ENCODE measurements around the gene ORAI1.
"Not testable (repeated sequence)": the region's sequence is repeated elsewhere in the genome, so short reads cannot be mapped to it uniquely, and the experiment has no call there.

ORAI1 gene

GRCh38 chr12:121648458-121649028 is 22.2 kb downstream of the ORAI1 start:
- DNase-seq (ENCODE audit: low read depth in 1 of 2, low spot score in 1 of 2) = no peak

GRCh38 chr12:121649322-121649721 is 23.0 kb downstream of the ORAI1 start:
- no peak for DNase-seq (ENCODE audit: low read depth in 1 of 2, low spot score in 1 of 2)

- no peak for DNase-seq (ENCODE audit: low read depth in 1 of 2, low spot score in 1 of 2)
Measured at GRCh38 chr12:121649819-121650353, 23.6 kb downstream of the ORAI1 start.

- DNase-seq (ENCODE audit: low read depth in 1 of 2, low spot score in 1 of 2) = no peak
Measured at GRCh38 chr12:121651320-121651719, 25.0 kb downstream of the ORAI1 start.

- no peak for DNase-seq (ENCODE audit: low read depth in 1 of 2, low spot score in 1 of 2)
Measured at GRCh38 chr12:121652767-121653497, 26.6 kb downstream of the ORAI1 start.

GRCh38 chr12:121653999-121654398 is 27.7 kb downstream of the ORAI1 start:
- DNase-seq (ENCODE audit: low read depth in 1 of 2, low spot score in 1 of 2) = no peak

GRCh38 chr12:121656122-121656521 is 29.8 kb downstream of the ORAI1 start:
- DNase-seq (ENCODE audit: low read depth in 1 of 2, low spot score in 1 of 2) = no peak

GRCh38 chr12:121657305-121658008 is 31.1 kb downstream of the ORAI1 start:
- no peak for DNase-seq (ENCODE audit: low read depth in 1 of 2, low spot score in 1 of 2)

- DNase-seq (ENCODE audit: low read depth in 1 of 2, low spot score in 1 of 2) = not testable (repeated sequence)
Measured at GRCh38 chr12:121661353-121662105, 35.2 kb downstream of the ORAI1 start.

GRCh38 chr12:121663610-121663929 is 37.2 kb downstream of the ORAI1 start:
- DNase-seq (ENCODE audit: low read depth in 1 of 2, low spot score in 1 of 2) = no peak

GRCh38 chr12:121666829-121667228 is 40.5 kb downstream of the ORAI1 start:
- not testable (repeated sequence) for DNase-seq (ENCODE audit: low read depth in 1 of 2, low spot score in 1 of 2)

GRCh38 chr12:121668750-121669520 is 42.6 kb downstream of the ORAI1 start:
- DNase-seq (ENCODE audit: low read depth in 1 of 2, low spot score in 1 of 2) = peak; percentile 24 to 37

GRCh38 chr12:121669521-121669900 is 43.2 kb downstream of the ORAI1 start, which contains the start of gene MORN3:
MORN3 (minus strand) TSS chr12:121669654; CDS start chr12:121669483, 171 bp downstream.
- DNase-seq (ENCODE audit: low read depth in 1 of 2, low spot score in 1 of 2) = no peak

GRCh38 chr12:121673013-121673511 is 46.7 kb downstream of the ORAI1 start:
- no peak for DNase-seq (ENCODE audit: low read depth in 1 of 2, low spot score in 1 of 2)

- DNase-seq (ENCODE audit: low read depth in 1 of 2, low spot score in 1 of 2) = no peak
Measured at GRCh38 chr12:121676190-121676589, 49.9 kb downstream of the ORAI1 start.

- DNase-seq (ENCODE audit: low read depth in 1 of 2, low spot score in 1 of 2) = no peak
Measured at GRCh38 chr12:121678305-121678704, 52.0 kb downstream of the ORAI1 start.

GRCh38 chr12:121678716-121679300 is 52.5 kb downstream of the ORAI1 start:
- DNase-seq (ENCODE audit: low read depth in 1 of 2, low spot score in 1 of 2) = no peak

GRCh38 chr12:121679661-121680197 is 53.4 kb downstream of the ORAI1 start:
- not testable (repeated sequence) for DNase-seq (ENCODE audit: low read depth in 1 of 2, low spot score in 1 of 2)

- DNase-seq (ENCODE audit: low read depth in 1 of 2, low spot score in 1 of 2) = no peak
Measured at GRCh38 chr12:121688966-121689365, 62.6 kb downstream of the ORAI1 start.

- DNase-seq (ENCODE audit: low read depth in 1 of 2, low spot score in 1 of 2) = no peak
Measured at GRCh38 chr12:121689430-121689829, 63.1 kb downstream of the ORAI1 start.
